Stimulated activated CD4-positive, alpha-beta T cell treated with anti-CD3 and anti-CD28 coated beads, Interleukin-2, amount 100 ng/mL, for 4 hours (primary cell): ENCODE data around the gene SPTBN1.

Experiments used
- DNase-seq: peaks from one replicate; pipeline ENCODE4 v3.0.0-alpha.2; 2020; ENCODE audit warnings: low read depth

Gene SPTBN1

GRCh38 chr2:54556621-54557121 is 100.5 kb downstream of the SPTBN1 start:
- no peak for DNase-seq

GRCh38 chr2:54557211-54557600 is 101.1 kb downstream of the SPTBN1 start:
- no peak for DNase-seq

DNA sequence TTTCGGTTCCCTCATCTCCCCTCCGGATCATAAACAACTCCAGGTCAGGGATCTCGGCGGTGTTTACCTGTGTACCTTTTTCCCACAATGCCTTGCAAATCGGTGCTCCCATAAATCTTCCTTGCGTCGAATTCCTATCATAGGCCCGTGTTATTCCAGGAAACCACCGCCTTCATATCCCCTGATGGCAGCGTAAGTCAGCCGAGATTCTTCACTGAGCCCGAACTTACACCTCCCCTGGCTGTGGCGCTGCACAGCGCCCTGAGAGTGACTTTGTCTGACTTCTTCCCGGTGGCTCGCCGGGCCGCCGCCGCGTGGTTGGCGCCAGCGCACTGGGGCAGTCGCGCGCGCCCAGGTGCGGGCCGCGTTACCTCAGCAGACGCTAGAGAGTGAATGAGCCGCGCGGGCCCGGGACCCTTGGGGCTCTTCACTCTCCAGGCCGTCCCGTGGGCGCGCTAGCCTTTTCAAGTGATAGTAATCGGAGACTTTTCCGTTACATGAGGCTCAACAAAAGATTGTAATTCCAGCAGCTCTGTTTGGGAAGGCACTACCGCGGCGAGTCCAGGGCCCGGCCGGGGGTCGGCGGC is 101.6 kb downstream of the SPTBN1 start:
- DNase-seq, result peak; percentile 69

GRCh38 chr2:54558188-54559005 is 102.3 kb downstream of the SPTBN1 start:
- no peak for DNase-seq

GRCh38 chr2:54559006-54559445 is 102.9 kb downstream of the SPTBN1 start:
- no peak for DNase-seq

DNA sequence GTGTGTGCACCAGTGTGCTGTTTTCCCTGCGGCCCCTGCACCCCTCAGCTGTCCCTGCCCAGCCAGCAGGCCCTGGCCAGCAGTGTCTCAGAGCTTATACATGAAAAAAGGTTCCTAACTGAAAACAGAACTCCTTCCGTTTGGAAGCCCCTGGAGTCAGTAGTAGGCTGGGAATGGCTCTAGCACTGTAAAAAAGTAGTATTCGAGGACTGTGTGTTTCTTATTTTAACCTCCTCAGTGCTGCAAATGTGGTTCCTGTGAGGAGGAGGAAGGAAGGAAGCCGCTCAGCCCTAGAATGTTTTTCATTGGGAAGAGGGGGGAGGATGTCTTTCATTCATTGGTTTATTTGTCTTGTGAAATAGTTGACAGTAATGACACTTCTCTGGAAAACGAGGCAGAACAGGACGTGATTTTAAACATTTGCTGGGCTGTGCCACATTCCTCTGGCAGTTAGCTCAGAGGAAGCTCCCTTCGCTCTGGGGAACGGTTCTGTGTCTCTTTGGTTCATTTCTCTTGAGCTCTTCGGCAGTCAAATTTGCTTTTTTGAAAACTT is 103.5 kb downstream of the SPTBN1 start:
- DNase-seq, result no peak

DNA sequence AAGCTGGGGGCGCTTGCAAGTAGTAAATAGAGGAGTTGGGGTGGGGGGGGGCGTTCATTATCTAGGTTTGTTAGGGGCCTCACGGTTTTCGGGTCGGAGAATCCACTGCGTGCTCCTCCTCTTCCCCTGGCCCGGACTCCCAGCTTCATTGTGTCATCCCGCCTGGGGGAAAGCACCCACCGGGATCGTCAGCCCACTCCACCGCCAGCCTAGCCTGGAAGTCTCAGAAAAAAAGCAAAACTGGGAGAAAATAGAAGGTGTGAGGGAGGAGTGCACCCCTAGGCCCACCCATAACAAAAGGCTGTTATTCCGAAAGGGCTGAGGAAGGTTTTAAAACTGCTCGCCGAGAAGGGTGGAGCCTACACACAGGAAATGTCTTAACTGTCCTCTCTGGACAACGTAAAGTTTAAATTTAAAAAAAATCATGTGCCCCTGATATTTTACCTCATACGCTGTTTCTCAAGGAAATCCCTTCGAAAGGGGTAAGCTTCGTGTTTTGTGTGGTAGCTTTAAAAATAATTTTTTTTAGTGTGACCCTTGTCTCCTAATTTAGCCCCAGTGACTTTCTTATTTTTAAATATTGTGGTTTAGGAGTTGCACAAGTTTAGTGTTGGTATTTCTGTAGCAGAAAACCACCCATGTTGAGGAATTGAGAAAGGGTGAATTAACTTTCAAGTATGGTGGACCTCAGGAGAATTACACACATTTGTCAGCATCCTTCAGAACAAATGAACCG is 104.2 kb downstream of the SPTBN1 start:
- no peak for DNase-seq

DNA sequence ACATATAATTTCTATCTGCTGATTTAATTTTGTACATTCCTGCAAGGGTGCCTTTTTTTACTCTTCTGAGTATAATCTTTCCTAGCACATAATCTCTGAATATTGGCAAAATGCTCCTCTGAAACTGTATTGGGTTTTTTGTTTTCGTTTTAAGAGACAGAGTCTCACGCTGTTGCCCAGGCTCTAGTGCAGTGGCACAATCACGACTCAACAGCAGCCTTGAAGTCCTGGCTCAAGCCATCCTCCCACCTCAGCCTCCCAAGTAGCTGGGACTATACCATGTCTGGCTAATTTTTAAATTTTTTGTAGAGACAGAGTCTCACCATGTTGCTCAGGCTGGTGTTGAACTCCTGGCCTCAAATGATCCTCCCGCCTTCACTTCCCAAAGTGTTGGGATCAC is 104.9 kb downstream of the SPTBN1 start:
- DNase-seq, result no peak

- no peak for DNase-seq
Measured at GRCh38 chr2:54564439-54564838, 108.3 kb downstream of the SPTBN1 start.

GRCh38 chr2:54565551-54565950 is 109.4 kb downstream of the SPTBN1 start:
- DNase-seq, result no peak

DNA sequence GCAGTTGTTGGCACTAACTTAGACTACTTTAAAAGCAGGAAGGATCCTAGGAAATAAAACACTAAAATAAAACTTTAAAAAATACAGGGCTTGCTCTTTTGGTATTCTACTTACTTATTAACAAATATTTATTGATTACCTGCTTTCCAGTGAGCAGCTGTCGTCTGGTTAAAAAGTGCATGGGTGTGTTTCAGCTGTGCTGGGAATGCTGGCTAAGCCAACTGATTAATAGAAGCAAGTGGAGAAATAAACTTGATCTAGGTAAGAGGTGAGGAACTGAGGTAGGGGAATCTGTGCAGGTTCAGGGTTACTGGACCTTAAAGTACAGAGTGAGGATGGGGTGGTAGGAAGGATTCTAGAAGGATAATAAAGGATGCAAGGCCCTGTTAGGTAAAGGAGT is 110.8 kb downstream of the SPTBN1 start:
- no peak for DNase-seq

GRCh38 chr2:54568876-54569321 is 112.8 kb downstream of the SPTBN1 start:
- no peak for DNase-seq

DNA sequence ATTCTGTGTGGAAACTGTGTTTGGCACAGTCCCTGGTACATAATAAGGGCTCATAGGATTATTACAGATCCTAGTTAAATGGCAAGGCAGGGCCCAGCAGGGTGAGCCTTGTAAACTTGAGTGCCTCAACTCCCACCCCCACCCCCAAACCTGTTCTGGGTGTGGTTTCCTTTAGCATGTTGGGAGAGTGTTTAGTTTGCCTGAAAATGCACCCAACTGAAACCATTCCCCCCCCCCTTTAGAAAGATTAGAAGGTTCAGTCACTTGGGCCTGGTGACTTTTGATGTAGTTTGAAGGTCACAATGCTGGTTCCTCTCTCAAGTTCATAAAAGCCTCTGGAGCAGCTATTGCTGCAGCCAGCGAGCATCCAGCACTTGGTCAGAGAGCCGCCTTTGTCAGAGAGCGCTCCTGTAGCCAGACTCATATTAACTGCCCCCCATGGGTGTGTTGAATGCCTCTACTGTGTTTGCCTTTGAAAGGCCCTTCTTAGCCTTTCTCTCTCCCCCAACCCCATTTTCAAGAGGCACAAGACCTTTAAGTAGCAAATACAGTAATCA is 113.7 kb downstream of the SPTBN1 start:
- DNase-seq, result no peak

DNA sequence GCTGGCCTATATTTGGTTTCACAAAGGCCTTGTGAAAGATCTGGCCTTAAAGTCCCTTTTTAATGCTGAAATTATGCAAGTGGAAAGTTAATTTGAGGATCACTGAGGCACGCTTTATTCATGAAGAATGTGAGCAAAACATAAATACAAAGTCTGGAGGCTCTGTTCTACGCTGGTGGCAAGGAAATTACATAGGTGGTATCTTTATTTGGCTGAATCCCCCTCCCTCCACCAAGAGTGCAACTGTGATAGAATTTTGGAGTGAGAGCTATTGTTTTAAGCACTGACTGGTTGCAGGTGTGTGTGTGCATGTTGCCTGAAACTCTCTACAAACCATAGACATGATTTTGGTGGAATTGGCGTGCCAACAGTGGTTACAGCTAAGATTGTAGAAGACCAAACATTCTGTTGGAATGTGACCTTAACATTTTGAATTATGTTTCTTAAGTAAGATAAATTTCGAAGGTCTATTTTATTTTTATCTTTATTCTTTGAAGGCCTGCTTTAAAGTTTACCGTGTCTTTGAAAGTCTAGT is 114.3 kb downstream of the SPTBN1 start:
- no peak for DNase-seq

DNA sequence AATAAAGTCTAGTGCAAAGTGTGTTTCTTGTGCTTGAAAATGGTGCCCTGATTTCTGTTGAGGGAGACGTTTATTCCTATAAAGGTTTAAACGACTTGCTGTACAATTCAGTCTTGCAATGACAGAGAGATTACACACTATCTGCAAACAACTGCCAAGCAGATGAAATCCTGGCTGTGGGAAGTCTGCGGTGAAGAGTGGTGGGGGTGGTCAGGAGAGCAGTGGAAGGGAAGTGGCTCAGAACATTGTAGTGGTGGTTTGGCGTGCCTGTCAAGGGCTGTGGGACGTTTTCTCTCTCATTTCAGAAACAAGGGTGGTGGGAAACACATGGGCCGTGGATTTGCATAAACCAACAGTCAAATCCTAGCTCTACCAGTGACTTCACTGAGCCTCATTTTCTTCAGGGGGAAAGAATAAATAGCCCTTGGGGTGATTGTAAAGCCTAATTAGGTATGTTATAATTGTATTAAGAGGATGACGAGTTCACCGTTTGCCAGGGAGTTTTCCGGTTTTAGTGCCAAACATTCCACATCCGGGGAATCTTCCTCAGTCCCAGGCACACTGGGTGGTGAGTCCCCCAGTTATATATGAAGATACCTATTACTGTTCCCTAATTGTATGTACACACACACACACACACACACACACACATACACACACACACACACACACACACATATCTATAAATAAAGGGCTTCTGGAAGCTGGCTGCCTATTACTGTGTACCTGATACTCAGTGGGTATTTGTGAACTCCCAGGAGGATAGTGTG is 115.0 kb downstream of the SPTBN1 start:
- no peak for DNase-seq

- no peak for DNase-seq
Measured at GRCh38 chr2:54572262-54572635, 116.1 kb downstream of the SPTBN1 start.

GRCh38 chr2:54572636-54573536 is 116.8 kb downstream of the SPTBN1 start:
- no peak for DNase-seq

- no peak for DNase-seq
Measured at GRCh38 chr2:54573537-54573919, 117.4 kb downstream of the SPTBN1 start.

- DNase-seq, result no peak
Measured at GRCh38 chr2:54574107-54574859, 118.2 kb downstream of the SPTBN1 start.
